NB4 (cell line): ENCODE results near the gene ZNF512B.
A peak's percentile ranks its signal among the peaks of the same experiment; 100 is the strongest.

Experiments used
- DNase-seq: peaks from one replicate; pipeline ENCODE4 v3.0.0; 2010; ENCODE audit warnings: low read depth
- H3K4me3 ChIP-seq: one replicate; pipeline ENCODE4 v1.5.1; 2011; ENCODE audit warnings: mild to moderate bottlenecking, low read depth, low read length, moderate library complexity
- MAX ChIP-seq: IDR thresholded peaks from 2 replicates; pipeline ENCODE4 v1.6.1; 2011; ENCODE audit warnings: low read depth, low read length
- MYC ChIP-seq: IDR thresholded peaks from 2 replicates; pipeline ENCODE4 v1.6.1; 2011; ENCODE audit warnings: low read depth, low read length
- POLR2A ChIP-seq: IDR thresholded peaks from 2 replicates; pipeline ENCODE4 v1.6.1; 2011; ENCODE audit warnings: mild to moderate bottlenecking; ENCODE audit not compliant: insufficient read length; ENCODE audit errors: extremely low read depth
- TF ChIP-seq, protein P1 (sequence below): IDR thresholded peaks from one replicate; pipeline ENCODE4 v1.5.1; 2012; ENCODE audit warnings: low read depth, low read length

The ZNF512B gene

DNA sequence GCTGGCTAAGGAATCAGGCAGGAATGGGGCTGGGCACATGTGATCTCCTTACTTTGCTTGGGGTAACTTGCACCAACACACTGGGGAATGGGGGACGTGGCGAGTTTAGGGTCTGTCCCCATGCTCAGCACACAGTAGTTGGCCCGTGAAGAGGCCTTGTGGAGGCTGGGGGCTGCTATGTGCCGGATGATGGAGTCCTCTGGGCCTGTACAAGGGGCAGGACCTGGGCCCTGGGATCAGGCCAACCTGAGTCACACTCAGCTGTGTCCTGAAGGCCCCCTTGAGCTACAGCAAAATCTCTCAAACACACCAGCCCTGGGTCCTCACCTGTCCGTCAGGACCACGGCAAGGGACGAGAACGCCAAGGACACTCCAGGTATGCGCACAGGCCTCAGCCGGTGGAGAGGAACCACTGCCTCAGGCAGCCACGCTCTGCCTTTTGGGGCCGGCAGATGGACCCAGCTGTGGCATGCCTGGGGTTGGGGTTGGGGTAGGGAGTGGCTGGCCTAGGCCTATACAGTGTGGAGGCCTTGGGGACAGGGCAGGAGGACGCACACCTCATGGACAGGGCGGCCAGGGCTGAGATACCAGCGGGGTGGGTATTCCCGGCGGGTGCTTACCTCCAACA is 24.6 kb downstream of the ZNF512B start:
- H3K4me3 ChIP-seq = no peak overlapping the region
- TF ChIP-seq POLR2A (no peak), MAX (no peak), MYC (no peak)
- TF ChIP-seq, protein P1, sequence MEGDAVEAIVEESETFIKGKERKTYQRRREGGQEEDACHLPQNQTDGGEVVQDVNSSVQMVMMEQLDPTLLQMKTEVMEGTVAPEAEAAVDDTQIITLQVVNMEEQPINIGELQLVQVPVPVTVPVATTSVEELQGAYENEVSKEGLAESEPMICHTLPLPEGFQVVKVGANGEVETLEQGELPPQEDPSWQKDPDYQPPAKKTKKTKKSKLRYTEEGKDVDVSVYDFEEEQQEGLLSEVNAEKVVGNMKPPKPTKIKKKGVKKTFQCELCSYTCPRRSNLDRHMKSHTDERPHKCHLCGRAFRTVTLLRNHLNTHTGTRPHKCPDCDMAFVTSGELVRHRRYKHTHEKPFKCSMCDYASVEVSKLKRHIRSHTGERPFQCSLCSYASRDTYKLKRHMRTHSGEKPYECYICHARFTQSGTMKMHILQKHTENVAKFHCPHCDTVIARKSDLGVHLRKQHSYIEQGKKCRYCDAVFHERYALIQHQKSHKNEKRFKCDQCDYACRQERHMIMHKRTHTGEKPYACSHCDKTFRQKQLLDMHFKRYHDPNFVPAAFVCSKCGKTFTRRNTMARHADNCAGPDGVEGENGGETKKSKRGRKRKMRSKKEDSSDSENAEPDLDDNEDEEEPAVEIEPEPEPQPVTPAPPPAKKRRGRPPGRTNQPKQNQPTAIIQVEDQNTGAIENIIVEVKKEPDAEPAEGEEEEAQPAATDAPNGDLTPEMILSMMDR = no peak
- DNase-seq = no peak

DNA sequence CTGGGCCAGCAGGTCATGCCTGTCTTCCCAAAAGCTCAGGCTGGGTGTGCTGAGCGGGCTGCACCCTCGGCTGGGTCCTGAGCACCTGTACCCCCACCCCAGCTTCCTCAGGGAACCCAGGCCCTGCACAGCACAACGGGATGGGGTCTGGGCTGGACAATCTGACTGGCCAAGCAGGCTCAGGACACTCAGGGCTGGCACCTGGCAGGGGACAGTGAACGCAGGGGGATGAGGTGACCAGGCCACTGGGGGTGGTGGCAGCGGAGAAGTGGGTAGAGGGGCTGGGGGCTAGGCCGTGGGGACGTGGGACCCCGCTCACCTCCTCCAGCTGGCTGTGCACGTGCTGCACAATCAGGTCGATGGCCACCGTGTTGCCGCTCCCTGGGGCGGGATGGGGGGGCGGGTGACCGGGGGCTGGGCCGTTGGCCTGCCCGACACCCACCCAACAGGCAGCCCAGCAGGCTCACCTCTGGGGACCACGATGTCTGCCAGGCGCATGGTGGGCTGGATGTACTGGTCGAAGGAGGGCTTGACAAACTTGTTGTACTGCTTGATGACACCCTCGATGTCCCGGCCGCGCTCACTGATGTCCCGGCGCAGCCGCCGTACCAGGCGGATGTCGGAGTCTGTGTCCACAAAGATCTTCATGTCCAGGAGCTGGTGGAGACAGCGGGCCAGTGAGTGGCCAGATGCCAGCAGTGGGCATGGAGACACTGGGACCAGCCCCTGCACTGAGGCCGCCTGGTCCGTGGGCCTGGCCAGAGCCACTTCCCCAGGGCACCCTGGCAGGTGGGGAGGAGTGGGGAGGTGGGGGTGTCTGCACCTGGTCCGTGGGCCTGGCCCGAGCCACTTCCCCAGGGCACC is 25.4 kb downstream of the ZNF512B start:
- no peak overlapping the region for H3K4me3 ChIP-seq
- TF ChIP-seq, protein P1 = no peak
- TF ChIP-seq MAX (no peak), POLR2A (no peak), MYC (no peak)
- DNase-seq = no peak

DNA sequence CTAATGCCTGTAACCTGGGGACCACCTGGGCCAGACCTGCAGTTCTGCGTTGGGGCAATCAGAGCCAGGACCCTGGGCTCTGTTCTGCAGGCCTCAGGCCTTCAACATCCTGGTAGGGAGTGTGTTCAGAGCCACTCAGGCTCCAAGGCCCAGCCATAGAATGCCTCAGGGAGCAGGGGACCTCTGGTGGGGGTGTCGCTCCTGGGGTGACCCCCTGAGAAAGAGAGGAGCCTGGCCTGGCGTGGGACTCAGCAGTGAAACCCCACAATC is 26.0 kb downstream of the ZNF512B start:
- TF ChIP-seq POLR2A (no peak), MYC (no peak), MAX (no peak)
- TF ChIP-seq, protein P1 = no peak
- no peak overlapping the region for H3K4me3 ChIP-seq
- no peak for DNase-seq

- no peak for TF ChIP-seq MYC
- TF ChIP-seq, protein P1 = no peak
- no peak for TF ChIP-seq MAX
- TF ChIP-seq POLR2A = no peak
- H3K4me3 ChIP-seq = no peak overlapping the region
- DNase-seq = no peak
These were observed 26.5 kb downstream of the ZNF512B start for GRCh38 chr20:63942969-63943807.

- no peak for TF ChIP-seq MAX
- no peak for TF ChIP-seq MYC
- TF ChIP-seq, protein P1 = no peak
- no peak for TF ChIP-seq POLR2A
- H3K4me3 ChIP-seq = no peak overlapping the region
- peak; percentile 50 for DNase-seq
These were observed 27.3 kb downstream of the ZNF512B start for GRCh38 chr20:63942250-63942951.
